ENCODE data around the gene NELL1. TPM values are rescaled to one million over a fixed set of nuclear protein-coding genes. Genes with fewer than 3 reads are reported as not detected.

NELL1 gene
- total RNA-seq, 1 experiment from 2014 or later: not detected

DNA sequence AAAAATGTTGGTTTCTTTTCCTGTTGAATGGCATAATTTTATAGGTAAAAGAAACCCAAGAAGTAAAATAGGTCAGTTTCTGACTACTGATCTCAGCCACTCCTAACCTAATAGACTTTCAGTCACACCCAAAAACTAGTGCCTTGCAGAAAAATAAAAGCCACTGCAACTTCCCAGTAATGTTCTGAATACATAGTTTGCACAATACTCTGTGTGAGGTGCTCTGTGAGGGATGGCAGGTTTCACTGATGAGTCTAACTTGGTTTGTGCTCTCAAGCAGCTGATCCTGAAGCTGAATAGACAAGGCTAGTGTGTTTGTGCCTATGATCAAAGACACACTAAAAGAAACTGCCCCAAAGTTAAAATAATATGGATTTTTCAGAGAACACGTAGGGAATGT is 758.3 kb downstream of the NELL1 start:
- no peaks in the 10 kb centered on the region for H3K9me3 ChIP-seq (ENCODE audit: control insufficient read depth, insufficient read depth, low read depth, low read length)
- TF ChIP-seq TCF7L2 (IDR thresholded peaks at IDR 0.05; ENCODE audit: low read depth, low read length) (no peak), POLR2AphosphoS5 (IDR thresholded peaks at IDR 0.05; ENCODE audit: low read depth, low read length) (no peak), SIN3A (IDR thresholded peaks at IDR 0.05; ENCODE audit: borderline replicate concordance, insufficient read depth, low read depth, low read length) (no peak)
- TF ChIP-seq, protein P1, sequence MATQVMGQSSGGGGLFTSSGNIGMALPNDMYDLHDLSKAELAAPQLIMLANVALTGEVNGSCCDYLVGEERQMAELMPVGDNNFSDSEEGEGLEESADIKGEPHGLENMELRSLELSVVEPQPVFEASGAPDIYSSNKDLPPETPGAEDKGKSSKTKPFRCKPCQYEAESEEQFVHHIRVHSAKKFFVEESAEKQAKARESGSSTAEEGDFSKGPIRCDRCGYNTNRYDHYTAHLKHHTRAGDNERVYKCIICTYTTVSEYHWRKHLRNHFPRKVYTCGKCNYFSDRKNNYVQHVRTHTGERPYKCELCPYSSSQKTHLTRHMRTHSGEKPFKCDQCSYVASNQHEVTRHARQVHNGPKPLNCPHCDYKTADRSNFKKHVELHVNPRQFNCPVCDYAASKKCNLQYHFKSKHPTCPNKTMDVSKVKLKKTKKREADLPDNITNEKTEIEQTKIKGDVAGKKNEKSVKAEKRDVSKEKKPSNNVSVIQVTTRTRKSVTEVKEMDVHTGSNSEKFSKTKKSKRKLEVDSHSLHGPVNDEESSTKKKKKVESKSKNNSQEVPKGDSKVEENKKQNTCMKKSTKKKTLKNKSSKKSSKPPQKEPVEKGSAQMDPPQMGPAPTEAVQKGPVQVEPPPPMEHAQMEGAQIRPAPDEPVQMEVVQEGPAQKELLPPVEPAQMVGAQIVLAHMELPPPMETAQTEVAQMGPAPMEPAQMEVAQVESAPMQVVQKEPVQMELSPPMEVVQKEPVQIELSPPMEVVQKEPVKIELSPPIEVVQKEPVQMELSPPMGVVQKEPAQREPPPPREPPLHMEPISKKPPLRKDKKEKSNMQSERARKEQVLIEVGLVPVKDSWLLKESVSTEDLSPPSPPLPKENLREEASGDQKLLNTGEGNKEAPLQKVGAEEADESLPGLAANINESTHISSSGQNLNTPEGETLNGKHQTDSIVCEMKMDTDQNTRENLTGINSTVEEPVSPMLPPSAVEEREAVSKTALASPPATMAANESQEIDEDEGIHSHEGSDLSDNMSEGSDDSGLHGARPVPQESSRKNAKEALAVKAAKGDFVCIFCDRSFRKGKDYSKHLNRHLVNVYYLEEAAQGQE (IDR thresholded peaks at IDR 0.05; ENCODE audit: insufficient read depth in 1 of 2, low read depth in 2 of 2, low read length in 1 of 2): no peak
- TF ChIP-seq, protein P2, sequence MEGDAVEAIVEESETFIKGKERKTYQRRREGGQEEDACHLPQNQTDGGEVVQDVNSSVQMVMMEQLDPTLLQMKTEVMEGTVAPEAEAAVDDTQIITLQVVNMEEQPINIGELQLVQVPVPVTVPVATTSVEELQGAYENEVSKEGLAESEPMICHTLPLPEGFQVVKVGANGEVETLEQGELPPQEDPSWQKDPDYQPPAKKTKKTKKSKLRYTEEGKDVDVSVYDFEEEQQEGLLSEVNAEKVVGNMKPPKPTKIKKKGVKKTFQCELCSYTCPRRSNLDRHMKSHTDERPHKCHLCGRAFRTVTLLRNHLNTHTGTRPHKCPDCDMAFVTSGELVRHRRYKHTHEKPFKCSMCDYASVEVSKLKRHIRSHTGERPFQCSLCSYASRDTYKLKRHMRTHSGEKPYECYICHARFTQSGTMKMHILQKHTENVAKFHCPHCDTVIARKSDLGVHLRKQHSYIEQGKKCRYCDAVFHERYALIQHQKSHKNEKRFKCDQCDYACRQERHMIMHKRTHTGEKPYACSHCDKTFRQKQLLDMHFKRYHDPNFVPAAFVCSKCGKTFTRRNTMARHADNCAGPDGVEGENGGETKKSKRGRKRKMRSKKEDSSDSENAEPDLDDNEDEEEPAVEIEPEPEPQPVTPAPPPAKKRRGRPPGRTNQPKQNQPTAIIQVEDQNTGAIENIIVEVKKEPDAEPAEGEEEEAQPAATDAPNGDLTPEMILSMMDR (IDR thresholded peaks at IDR 0.05): no peak
- no peaks in the 10 kb centered on the region for H3K4me1 ChIP-seq (ENCODE audit: control insufficient read depth, insufficient read depth, low read length)
- H3K36me3 ChIP-seq (ENCODE audit: control insufficient read depth, insufficient read depth, low read length): no peaks in the 10 kb centered on the region
- BruUV-seq (replicated peaks): no TSS peak
- ChIA-PET POLR2A (no interaction called here), CTCF (no interaction called here)
- no peak for ATAC-seq
- no peak overlapping the region for H3K4me3 ChIP-seq (ENCODE audit: low read depth in 2 of 2, low read length in 2 of 2)
- no peak overlapping the region for H3K27ac ChIP-seq (ENCODE audit: low read length)
- no peaks in the 10 kb centered on the region for H3K27me3 ChIP-seq (ENCODE audit: control insufficient read depth, insufficient read depth, low read length)
- DNase-seq (ENCODE audit: low read depth, low spot score): no peak
- intact Hi-C loops (cut with micrococcal nuclease; ENCODE audit: unreplicated experiment) (no loop called here), in situ Hi-C loops (cut with HindIII; ENCODE audit: low pct_unique_long_range_greater_than_20kb, low sequenced_read_pairs) (no loop called here)

DNA sequence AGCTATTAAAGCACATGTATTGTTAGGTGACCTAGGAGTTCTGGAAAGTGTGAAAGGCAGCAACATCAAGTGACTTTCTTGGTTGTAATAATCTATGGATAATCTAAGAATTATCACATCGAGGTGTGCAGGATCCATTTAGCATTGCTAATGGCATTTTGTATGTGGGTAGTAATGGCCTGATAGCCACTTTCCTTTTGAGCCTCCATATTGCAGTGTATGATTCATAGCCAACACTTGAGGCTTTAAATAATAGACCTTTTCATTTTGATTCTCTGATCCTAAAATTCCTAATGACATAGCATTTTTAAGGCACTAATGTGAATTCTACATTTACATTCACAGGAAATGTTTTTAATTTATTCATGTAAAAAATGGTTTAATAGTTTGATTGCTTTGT is 759.4 kb downstream of the NELL1 start:
- Histone ChIP-seq H3K36me3 (ENCODE audit: control insufficient read depth, insufficient read depth, low read length) (no peaks in the 10 kb centered on the region), H3K27me3 (ENCODE audit: control insufficient read depth, insufficient read depth, low read length) (no peaks in the 10 kb centered on the region), H3K9me3 (ENCODE audit: control insufficient read depth, insufficient read depth, low read depth, low read length) (no peaks in the 10 kb centered on the region), H3K27ac (ENCODE audit: low read length) (no peak overlapping the region), H3K4me1 (ENCODE audit: control insufficient read depth, insufficient read depth, low read length) (no peaks in the 10 kb centered on the region), H3K4me3 (ENCODE audit: low read depth in 2 of 2, low read length in 2 of 2) (no peak overlapping the region)
- DNase-seq (ENCODE audit: low read depth, low spot score) (no peak), ATAC-seq (no peak)
- no TSS peak for BruUV-seq (replicated peaks)
- POLR2A ChIA-PET: no interaction called here
- CTCF ChIA-PET: no interaction called here
- TF ChIP-seq, protein P2 (IDR thresholded peaks at IDR 0.05): no peak
- TF ChIP-seq POLR2AphosphoS5 (IDR thresholded peaks at IDR 0.05; ENCODE audit: low read depth, low read length) (no peak), TCF7L2 (IDR thresholded peaks at IDR 0.05; ENCODE audit: low read depth, low read length) (no peak), SIN3A (IDR thresholded peaks at IDR 0.05; ENCODE audit: borderline replicate concordance, insufficient read depth, low read depth, low read length) (no peak)
- TF ChIP-seq, protein P1 (IDR thresholded peaks at IDR 0.05; ENCODE audit: insufficient read depth in 1 of 2, low read depth in 2 of 2, low read length in 1 of 2): no peak
- intact Hi-C loops (cut with micrococcal nuclease; ENCODE audit: unreplicated experiment) (no loop called here), in situ Hi-C loops (cut with HindIII; ENCODE audit: low pct_unique_long_range_greater_than_20kb, low sequenced_read_pairs) (no loop called here)
